ENCODE results near the gene LTBP3.

GRCh38 chr11:65580756-65581155 is 22.6 kb upstream of the LTBP3 start:
- no peak for TF ChIP-seq ZNF609 (CRISPR knock-in tag; IDR thresholded peaks at IDR 0.05; ENCODE audit: borderline replicate concordance)
- no peak for TF ChIP-seq TAF1 (CRISPR knock-in tag; IDR thresholded peaks at IDR 0.05)
- TF ChIP-seq DR1 (CRISPR knock-in tag; IDR thresholded peaks at IDR 0.05) = no peak
